B cell (primary cell): ENCODE measurements around the gene SPRR5.

ENCODE experiments used
- EZH2 ChIP-seq: IDR thresholded peaks from 2 replicates; pipeline ENCODE4 v1.6.1; 2012; ENCODE audit warnings: borderline replicate concordance, low read depth, mild to moderate bottlenecking, moderate library complexity, low read length; ENCODE audit not compliant: insufficient read depth, poor library complexity, severe bottlenecking
- TF ChIP-seq, protein P1 (sequence below): fragments of 200-600 bp; IDR thresholded peaks from one replicate; pipeline ENCODE4 v1.8.0; 2022; ENCODE audit warnings: antibody characterized with exemption, mild to moderate bottlenecking

DNA sequence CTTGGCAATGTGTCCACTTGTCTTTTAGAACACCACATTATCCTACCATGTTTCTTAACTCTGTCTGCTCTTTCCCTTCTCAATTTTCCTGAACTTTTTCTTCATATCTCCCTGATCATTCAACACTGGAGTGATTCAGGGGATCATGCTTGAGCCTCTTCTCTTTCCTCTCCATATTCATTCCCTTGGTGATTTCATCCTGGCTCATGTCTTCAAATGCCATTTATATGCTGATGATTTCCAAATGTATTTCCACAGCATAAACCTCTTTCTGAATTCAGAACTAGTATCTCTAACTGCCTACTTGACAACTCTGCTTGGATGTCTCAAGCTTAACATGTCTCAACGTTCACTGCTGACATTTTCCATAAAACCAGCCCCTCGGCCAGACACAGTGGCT, 47.1 kb upstream of the SPRR5 start:
- TF ChIP-seq, protein P1, sequence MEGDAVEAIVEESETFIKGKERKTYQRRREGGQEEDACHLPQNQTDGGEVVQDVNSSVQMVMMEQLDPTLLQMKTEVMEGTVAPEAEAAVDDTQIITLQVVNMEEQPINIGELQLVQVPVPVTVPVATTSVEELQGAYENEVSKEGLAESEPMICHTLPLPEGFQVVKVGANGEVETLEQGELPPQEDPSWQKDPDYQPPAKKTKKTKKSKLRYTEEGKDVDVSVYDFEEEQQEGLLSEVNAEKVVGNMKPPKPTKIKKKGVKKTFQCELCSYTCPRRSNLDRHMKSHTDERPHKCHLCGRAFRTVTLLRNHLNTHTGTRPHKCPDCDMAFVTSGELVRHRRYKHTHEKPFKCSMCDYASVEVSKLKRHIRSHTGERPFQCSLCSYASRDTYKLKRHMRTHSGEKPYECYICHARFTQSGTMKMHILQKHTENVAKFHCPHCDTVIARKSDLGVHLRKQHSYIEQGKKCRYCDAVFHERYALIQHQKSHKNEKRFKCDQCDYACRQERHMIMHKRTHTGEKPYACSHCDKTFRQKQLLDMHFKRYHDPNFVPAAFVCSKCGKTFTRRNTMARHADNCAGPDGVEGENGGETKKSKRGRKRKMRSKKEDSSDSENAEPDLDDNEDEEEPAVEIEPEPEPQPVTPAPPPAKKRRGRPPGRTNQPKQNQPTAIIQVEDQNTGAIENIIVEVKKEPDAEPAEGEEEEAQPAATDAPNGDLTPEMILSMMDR, result no peak
- TF ChIP-seq EZH2, result no peak
